ENCODE data around the gene POLR2H.
A peak's percentile ranks its signal among the peaks of the same experiment; 100 is the strongest.

POLR2H gene

GRCh38 chr3:184378651-184379357 lies 17.3 kb downstream of the POLR2H start:
- Histone ChIP-seq H3K27me3 (ENCODE audit: control insufficient read depth, low read length) (peaks cover 44% of the 10 kb centered on the region), H4K20me1 (ENCODE audit: control insufficient read depth, insufficient read depth, low read depth, low read length) (no peaks in the 10 kb centered on the region), H3K9me2 (replicated peaks; ENCODE audit: control insufficient read depth, low read length) (no peaks in the 10 kb centered on the region), H3K4me1 (ENCODE audit: control insufficient read depth, low read length) (peaks cover 6% of the 10 kb centered on the region; the same call in 1 of the 2 replicates), H3F3A (ENCODE audit: control insufficient read depth, insufficient read depth) (no peaks in the 10 kb centered on the region), H3K4me2 (ENCODE audit: low read length) (no peak overlapping the region), H3K27ac (ENCODE audit: low read depth, low read length) (no peak overlapping the region), H3K9me3 (ENCODE audit: control insufficient read depth, insufficient read depth, low read length) (no peaks in the 10 kb centered on the region), H3K36me3 (ENCODE audit: control insufficient read depth, low read length) (no peaks in the 10 kb centered on the region), H3K4me3 (ENCODE audit: low read length) (no peak overlapping the region), H3K79me2 (ENCODE audit: control insufficient read depth, low read length) (no peaks in the 10 kb centered on the region)
- no peak for TF ChIP-seq CTCF (IDR thresholded peaks at IDR 0.05; ENCODE audit: low read depth, low read length, poor library complexity, severe bottlenecking)
- TF ChIP-seq EZH2phosphoT487 (IDR thresholded peaks at IDR 0.05; ENCODE audit: borderline replicate concordance, low read length), result no peak

- no peaks in the 10 kb centered on the region for H3K79me2 ChIP-seq (ENCODE audit: control insufficient read depth, low read length)
- no peaks in the 10 kb centered on the region for H3K9me2 ChIP-seq (replicated peaks; ENCODE audit: control insufficient read depth, low read length)
- H3K27ac ChIP-seq (ENCODE audit: low read depth, low read length), result no peak within 1 kb of the TSS
- no peaks in the 10 kb centered on the region for H3K36me3 ChIP-seq (ENCODE audit: control insufficient read depth, low read length)
- no peak within 1 kb of the TSS for H3K4me3 ChIP-seq (ENCODE audit: low read length)
- TF ChIP-seq EZH2phosphoT487 (IDR thresholded peaks at IDR 0.05; ENCODE audit: borderline replicate concordance, low read length), result 0 out of 2 replicates have a peak, but pooled peaks have one; percentile 45
- TF ChIP-seq CTCF (IDR thresholded peaks at IDR 0.05; ENCODE audit: low read depth, low read length, poor library complexity, severe bottlenecking), result no peak
- H4K20me1 ChIP-seq (ENCODE audit: control insufficient read depth, insufficient read depth, low read depth, low read length), result no peaks in the 10 kb centered on the region
- H3K4me1 ChIP-seq (ENCODE audit: control insufficient read depth, low read length), result peaks cover 6% of the 10 kb centered on the region; the same call in 1 of the 2 replicates
- no peak within 1 kb of the TSS for H3K4me2 ChIP-seq (ENCODE audit: low read length)
- no peaks in the 10 kb centered on the region for H3K9me3 ChIP-seq (ENCODE audit: control insufficient read depth, insufficient read depth, low read length)
- no peaks in the 10 kb centered on the region for H3F3A ChIP-seq (ENCODE audit: control insufficient read depth, insufficient read depth)
- peaks cover 44% of the 10 kb centered on the region for H3K27me3 ChIP-seq (ENCODE audit: control insufficient read depth, low read length)
These were observed 18.1 kb downstream of the POLR2H start, which contains the start of gene CHRD for GRCh38 chr3:184379358-184380184. CHRD (plus strand) TSS chr3:184380054; CDS start chr3:184380319, 265 bp downstream.

- Histone ChIP-seq H3K36me3 (ENCODE audit: control insufficient read depth, low read length) (no peaks in the 10 kb centered on the region), H3K27ac (ENCODE audit: low read depth, low read length) (no peak overlapping the region), H4K20me1 (ENCODE audit: control insufficient read depth, insufficient read depth, low read depth, low read length) (no peaks in the 10 kb centered on the region), H3F3A (ENCODE audit: control insufficient read depth, insufficient read depth) (no peaks in the 10 kb centered on the region), H3K4me3 (ENCODE audit: low read length) (no peak overlapping the region), H3K79me2 (ENCODE audit: control insufficient read depth, low read length) (no peaks in the 10 kb centered on the region), H3K9me3 (ENCODE audit: control insufficient read depth, insufficient read depth, low read length) (no peaks in the 10 kb centered on the region), H3K4me2 (ENCODE audit: low read length) (no peak overlapping the region), H3K27me3 (ENCODE audit: control insufficient read depth, low read length) (peaks cover 44% of the 10 kb centered on the region), H3K4me1 (ENCODE audit: control insufficient read depth, low read length) (peaks cover 6% of the 10 kb centered on the region; the same call in 1 of the 2 replicates), H3K9me2 (replicated peaks; ENCODE audit: control insufficient read depth, low read length) (no peaks in the 10 kb centered on the region)
- TF ChIP-seq EZH2phosphoT487 (IDR thresholded peaks at IDR 0.05; ENCODE audit: borderline replicate concordance, low read length), result no peak
- TF ChIP-seq CTCF (IDR thresholded peaks at IDR 0.05; ENCODE audit: low read depth, low read length, poor library complexity, severe bottlenecking), result no peak
These were observed 18.7 kb downstream of the POLR2H start for GRCh38 chr3:184380185-184380626.

Measured in DOHH2 (cell line).